H1 (cell line): ENCODE results near the gene CAMTA1. TPM values are rescaled to one million over a fixed set of nuclear protein-coding genes. Genes with fewer than 3 reads are reported as not detected.
A peak's percentile ranks its signal among the peaks of the same experiment; 100 is the strongest.

Experiments
- CTCF ChIA-PET: fragments of 300-600 bp; sonication (Branson Sonifier 250); formaldehyde crosslinking; loops from one replicate; lab custom pipeline; 2021; ENCODE audit not compliant: partially characterized antibody; lab: Charles Lee
- POLR2A ChIA-PET: fragments of 300-600 bp; sonication (Branson Sonifier 250); formaldehyde crosslinking; loops from one replicate; lab custom pipeline; 2021; ENCODE audit warnings: inconsistent platforms; ENCODE audit not compliant: partially characterized antibody; lab: Charles Lee
- DNase-seq, 2 experiments: peaks; one replicate each; pipeline versions ENCODE4 v3.0.0 to v3.0.0-alpha.2; 2010 to 2022; ENCODE audit warnings: low spot score in 2 of 2, low read depth in 1 of 2, mixed read lengths in 1 of 2
- FAIRE-seq: peaks from 2 replicates; lab custom pipeline; 2011; peaks lifted over from hg19 to GRCh38; lab: Jason Lieb, UNC
- H2AFZ ChIP-seq: 2 replicates; pipeline ENCODE4 v1.8.1; 2012; ENCODE audit warnings: low read length, inconsistent platforms
- H2AK5ac ChIP-seq: 2 replicates; pipeline ENCODE4 v1.6.1; 2013; ENCODE audit warnings: low read depth, low read length
- H2BK120ac ChIP-seq: replicated peaks from 2 replicates; pipeline ENCODE3; 2013; ENCODE audit warnings: low read depth, low read length, inconsistent platforms
- H2BK12ac ChIP-seq: 2 replicates; pipeline ENCODE4 v1.6.1; 2013; ENCODE audit warnings: low read depth, low read length
- H2BK15ac ChIP-seq: 2 replicates; pipeline ENCODE4 v1.6.1; 2013; ENCODE audit warnings: low read length
- H2BK20ac ChIP-seq: 2 replicates; pipeline ENCODE4 v1.6.1; 2013; ENCODE audit warnings: low read length
- H2BK5ac ChIP-seq: 2 replicates; pipeline ENCODE4 v1.6.1; 2013; ENCODE audit warnings: low read depth, low read length
- H3K14ac ChIP-seq: 2 replicates; pipeline ENCODE4 v1.6.1; 2013; ENCODE audit warnings: inconsistent platforms; ENCODE audit not compliant: insufficient read length
- H3K18ac ChIP-seq: 2 replicates; pipeline ENCODE4 v1.6.1; 2013; ENCODE audit warnings: low read length; ENCODE audit errors: extremely low read depth
- H3K23ac ChIP-seq: 2 replicates; pipeline ENCODE4 v1.6.1; 2013; ENCODE audit warnings: inconsistent platforms; ENCODE audit not compliant: insufficient read length
- H3K23me2 ChIP-seq: 2 replicates; pipeline ENCODE4 v1.6.1; 2013; ENCODE audit warnings: low read depth, low read length
- H3K27ac ChIP-seq: 2 replicates; pipeline ENCODE4 v1.6.1; 2011; ENCODE audit warnings: low read depth, low read length, inconsistent platforms
- H3K27me3 ChIP-seq, 4 experiments: replicated peaks in 1 of 4; 1 replicate in 1 of 4; 2 replicates in 3 of 4; pipeline versions ENCODE4 v1.6.1 to v1.8.1; 2011 to 2013; ENCODE audit warnings: low read length in 3 of 4, mild to moderate bottlenecking in 3 of 4, inconsistent platforms in 2 of 4, mixed read lengths in 2 of 4, moderate library complexity in 1 of 4; ENCODE audit not compliant: control insufficient read depth in 3 of 4, insufficient read depth in 3 of 4; ENCODE audit errors: extremely low read depth in 1 of 4
- H3K36me3 ChIP-seq, 4 experiments: 2 replicates each; pipeline versions ENCODE4 v1.6.1 to v1.8.1; 2011 to 2013; ENCODE audit warnings: mild to moderate bottlenecking in 4 of 4, low read length in 3 of 4, moderate library complexity in 2 of 4, control low read depth in 1 of 4, inconsistent platforms in 1 of 4; ENCODE audit not compliant: insufficient read depth in 4 of 4, control insufficient read depth in 2 of 4
- H3K4ac ChIP-seq: replicated peaks from 2 replicates; pipeline ENCODE3; 2013; ENCODE audit warnings: low read length, low read depth, mixed read lengths, inconsistent platforms; ENCODE audit not compliant: insufficient read length
- H3K4me1 ChIP-seq, 4 experiments: replicated peaks in 1 of 4; 1 replicate in 1 of 4; 2 replicates in 3 of 4; pipeline versions ENCODE4 v1.6.1 to v1.8.1; 2011 to 2013; ENCODE audit warnings: low read length in 3 of 4, inconsistent platforms in 2 of 4, mixed read lengths in 1 of 4; ENCODE audit not compliant: insufficient read depth in 4 of 4, control insufficient read depth in 3 of 4
- H3K4me2 ChIP-seq, 2 experiments: 2 replicates each; pipeline versions ENCODE4 v1.6.1 to v1.8.1; 2011 to 2013; ENCODE audit warnings: low read depth in 2 of 2, low read length in 2 of 2, control low read depth in 1 of 2, inconsistent platforms in 1 of 2, mild to moderate bottlenecking in 1 of 2; ENCODE audit not compliant: insufficient read depth in 1 of 2
- H3K4me3 ChIP-seq, 4 experiments: fragments of 200-600, 300-600 bp in 1 of 4; sonication (generic), shearing (Covaris generic), sonication (Bioruptor Twin) in 1 of 4; 2 replicates each; pipeline versions ENCODE4 v1.5.1 to v1.8.1; 2011 to 2016; ENCODE audit warnings: low read length in 4 of 4, low read depth in 3 of 4, control low read depth in 2 of 4, inconsistent platforms in 2 of 4, mild to moderate bottlenecking in 2 of 4, mixed read lengths in 1 of 4, moderate library complexity in 1 of 4; ENCODE audit not compliant: insufficient read depth in 2 of 4; ENCODE audit errors: extremely low read depth in 1 of 4
- H3K56ac ChIP-seq: replicated peaks from 2 replicates; pipeline ENCODE3; 2013; ENCODE audit warnings: low read depth, mild to moderate bottlenecking, mixed read lengths, low read length, inconsistent platforms; ENCODE audit not compliant: insufficient read length
- H3K79me1 ChIP-seq: 2 replicates; pipeline ENCODE4 v1.6.1; 2013; ENCODE audit warnings: low read depth, low read length, control low read depth
- H3K79me2 ChIP-seq, 2 experiments: 2 replicates each; pipeline versions ENCODE4 v1.6.1 to v1.8.1; 2012 to 2013; ENCODE audit warnings: low read length in 2 of 2, mild to moderate bottlenecking in 2 of 2, inconsistent platforms in 1 of 2; ENCODE audit not compliant: insufficient read depth in 2 of 2, control insufficient read depth in 1 of 2
- H3K9ac ChIP-seq, 4 experiments: replicated peaks in 1 of 4; 1 replicate in 1 of 4; 2 replicates in 3 of 4; pipeline versions ENCODE4 v1.6.1 to v1.8.1; 2011 to 2013; ENCODE audit warnings: low read depth in 3 of 4, low read length in 3 of 4, control low read depth in 2 of 4, mild to moderate bottlenecking in 2 of 4, moderate library complexity in 2 of 4, inconsistent platforms in 1 of 4; ENCODE audit errors: extremely low read depth in 1 of 4
- H3K9me3 ChIP-seq, 2 experiments: 2 replicates each; pipeline versions ENCODE4 v1.6.1 to v1.8.1; 2012 to 2013; ENCODE audit warnings: mild to moderate bottlenecking in 2 of 2, moderate library complexity in 2 of 2, control low read depth in 1 of 2, inconsistent platforms in 1 of 2, low read depth in 1 of 2, low read length in 1 of 2, mixed read lengths in 1 of 2; ENCODE audit not compliant: insufficient read depth in 2 of 2
- H4K20me1 ChIP-seq, 2 experiments: replicated peaks in 1 of 2; 2 replicates each; pipeline versions ENCODE3 to v1.8.1; 2011 to 2013; ENCODE audit warnings: inconsistent platforms in 2 of 2, low read length in 2 of 2, mild to moderate bottlenecking in 1 of 2; ENCODE audit not compliant: insufficient read depth in 2 of 2, control insufficient read depth in 1 of 2
- H4K5ac ChIP-seq: 2 replicates; pipeline ENCODE4 v1.6.1; 2013; ENCODE audit warnings: low read length, low read depth, mixed read lengths, inconsistent platforms; ENCODE audit not compliant: insufficient read length
- H4K8ac ChIP-seq: 2 replicates; pipeline ENCODE4 v1.8.0; 2013; ENCODE audit warnings: mild to moderate bottlenecking, moderate library complexity, low read length, inconsistent platforms; ENCODE audit not compliant: insufficient read depth; ENCODE audit errors: extremely low read depth
- H4K91ac ChIP-seq: replicated peaks from 2 replicates; pipeline ENCODE3; 2013; ENCODE audit warnings: low read length, mixed read lengths, inconsistent platforms; ENCODE audit not compliant: insufficient read length
- CTCF ChIP-seq, 3 experiments: IDR thresholded peaks; 1 replicate in 2 of 3; 2 replicates in 1 of 3; pipeline versions ENCODE4 v1.5.1 to v1.6.1; 2011; ENCODE audit warnings: low read length in 3 of 3, mild to moderate bottlenecking in 3 of 3, inconsistent platforms in 2 of 3, low read depth in 1 of 3, moderate library complexity in 1 of 3; ENCODE audit not compliant: insufficient read depth in 1 of 3; ENCODE audit errors: control extremely low read depth in 1 of 3
- E2F6 ChIP-seq: IDR thresholded peaks from 2 replicates; pipeline ENCODE4 v1.6.1; 2012; ENCODE audit warnings: inconsistent platforms
- EGR1 ChIP-seq: IDR thresholded peaks from 2 replicates; pipeline ENCODE4 v1.6.1; 2011; ENCODE audit warnings: low read depth, low read length, borderline replicate concordance
- GABPA ChIP-seq: IDR thresholded peaks from 2 replicates; pipeline ENCODE4 v1.6.1; 2011; ENCODE audit warnings: mild to moderate bottlenecking, low read length, moderate library complexity, borderline replicate concordance; ENCODE audit not compliant: insufficient read depth
- MAX ChIP-seq: IDR thresholded peaks from 2 replicates; pipeline ENCODE4 v1.6.1; 2012; ENCODE audit warnings: inconsistent platforms
- NANOG ChIP-seq: IDR thresholded peaks from 2 replicates; pipeline ENCODE4 v1.6.1; 2011; ENCODE audit warnings: low read length, low read depth, mild to moderate bottlenecking, inconsistent platforms; ENCODE audit not compliant: insufficient read depth, poor library complexity, severe bottlenecking
- RNF2 ChIP-seq: fragments of 200-900, 300-1000 bp; sonication (generic); IDR thresholded peaks from 2 replicates; pipeline ENCODE4 v1.7.1; 2016; ENCODE audit warnings: borderline replicate concordance, low read depth, mild to moderate bottlenecking, antibody characterized with exemption, low read length; ENCODE audit not compliant: poor library complexity, severe bottlenecking; ENCODE audit errors: missing control alignments
- SP2 ChIP-seq: IDR thresholded peaks from 2 replicates; pipeline ENCODE4 v1.6.1; 2012; ENCODE audit warnings: mild to moderate bottlenecking, low read length, inconsistent platforms
- WGBS, 2 experiments: shearing (Covaris generic) in 1 of 2; methylation state at CpG; one replicate each; pipeline versions ENCODE4 v1.1.6 to v1.1.7; 2013 to 2015; ENCODE audit warnings: low lambda C conversion rate in 2 of 2, mixed read lengths in 2 of 2, inconsistent platforms in 1 of 2, low coverage in 1 of 2, missing lambda C conversion rate in 1 of 2; ENCODE audit not compliant: insufficient replicate concordance in 2 of 2, insufficient coverage in 1 of 2, insufficient read length in 1 of 2; ENCODE audit errors: extremely low coverage in 1 of 2, missing lambda C conversion rate in 1 of 2; 5-methylcytosine and 5-hydroxymethylcytosine counted together
- polyA plus RNA-seq, 7 experiments: library from polyadenylated mRNA; depleted of rRNA in 3 of 7; stranded (reverse) in 5 of 7; unstranded in 2 of 7; fragments of >200 nt in 5 of 7; fragments of 200-250 nt in 2 of 7; gene quantifications; 1 replicate in 5 of 7; 2 replicates in 1 of 7; 4 replicates in 1 of 7; pipeline versions ENCODE4 v1.2.1 to v1.2.3, GENCODE V29; 2011 to 2013; ENCODE audit warnings: missing spikeins in 2 of 7, mixed read lengths in 2 of 7
- total RNA-seq: library from RNA; stranded (reverse); fragmentation: NEBNext Ultra II Directional; extraction: Animal tissue kit (Norgen Biotek cat#: 25700); gene quantifications from 2 replicates; pipeline ENCODE4 v1.2.1, GENCODE V29; 2021

CAMTA1 gene
- total and polyA plus RNA-seq, 2 of the 8 experiments (the other 6 are each of a cell fraction or from before 2014, with no cell fraction given), result 65.0 to 119 TPM

- peak overlapping the region; percentile 6; the same call in 1 of the 2 replicates for H2AK5ac ChIP-seq
- H3K23me2 ChIP-seq, result no peaks in the 10 kb centered on the region
- no peak overlapping the region for H3K56ac ChIP-seq
- H3K4me1 ChIP-seq, result peaks cover 2 to 18% (median 14%) of the 10 kb centered on the region in 4 experiments; a peak in 6 of 7 replicates
- H2BK20ac ChIP-seq, result no peak overlapping the region
- H3K27ac ChIP-seq, result no peak overlapping the region
- H3K4ac ChIP-seq, result no peak overlapping the region
- no peak overlapping the region for H2BK12ac ChIP-seq
- no peak overlapping the region for H3K14ac ChIP-seq
- no peak overlapping the region for H3K18ac ChIP-seq
- no peak overlapping the region for H2BK5ac ChIP-seq
- H3K79me1 ChIP-seq, result no peaks in the 10 kb centered on the region; the same call in 1 of the 2 replicates
- POLR2A ChIA-PET, result interaction anchor here (1.3 to 2.4 kb wide), 3 partner anchors 14 to 82 kb away, joined by 3 to 8 read pairs (median 3); partner anchors contain the start of gene CAMTA1
- peaks cover 0 to 2% of the 10 kb centered on the region in 2 experiments for H4K20me1 ChIP-seq
- H2BK15ac ChIP-seq, result no peak overlapping the region
- H4K8ac ChIP-seq, result no peak overlapping the region
- no peak overlapping the region for H4K91ac ChIP-seq
- no peak overlapping the region for H4K5ac ChIP-seq
- H3K27me3 ChIP-seq, result no peaks in the 10 kb centered on the region
- DNase-seq (peak in 1 of 2 experiments; percentile 5), FAIRE-seq (no peak)
- no peak overlapping the region for H3K4me3 ChIP-seq
- no peak overlapping the region for H3K23ac ChIP-seq
- H3K9ac ChIP-seq, result no peak overlapping the region; a peak in 1 of 7 replicates
- H2AFZ ChIP-seq, result no peak overlapping the region
- H2BK120ac ChIP-seq, result no peak overlapping the region
- WGBS, 2 experiments, result 65% methylated on average over 7 of the region's 7 CpGs; no CpG with 5 or more reads in 1 of the 2 experiments
- H3K79me2 ChIP-seq, result peaks cover 0 to 64% of the 10 kb centered on the region in 2 experiments; a peak in 3 of 4 replicates
- CTCF ChIA-PET, result interaction anchor here (0.6 to 0.9 kb wide), 5 partner anchors 55 to 718 kb away, joined by 3 read pairs; no protein-coding TSS in a partner anchor
- H3K36me3 ChIP-seq, result no peaks in the 10 kb centered on the region; a peak in 2 of 8 replicates
- no peaks in the 10 kb centered on the region for H3K9me3 ChIP-seq
- H3K4me2 ChIP-seq, result peak overlapping the region in 1 of 2 experiments; percentile 15; a peak in 1 of 4 replicates
- peak; percentile 19; the same call in 1 of the 2 replicates for TF ChIP-seq E2F6
- no peak for TF ChIP-seq GABPA
- no peak for TF ChIP-seq CTCF (IDR thresholded peaks at IDR 0.05; ENCODE audit: control extremely low read depth in 1 of 3, insufficient read depth in 1 of 3, low read depth in 1 of 3, low read length in 3 of 3)
- TF ChIP-seq SP2, result no peak
- TF ChIP-seq RNF2, result no peak
- peak; percentile 80 for TF ChIP-seq MAX
- TF ChIP-seq EGR1, result no peak
- TF ChIP-seq NANOG, result no peak
These were observed 81.6 kb downstream of the CAMTA1 start for GRCh38 chr1:6866825-6867224.
